Progenitor cell of endocrine pancreas (in vitro differentiated cells): ENCODE data around the gene CCBE1. TPM values are rescaled to one million over a fixed set of nuclear protein-coding genes. Genes with fewer than 3 reads are reported as not detected.

Experiments
- DNase-seq: peaks from one replicate; pipeline ENCODE4 v3.0.0; 2021; ENCODE audit warnings: low spot score; ENCODE audit not compliant: unreplicated experiment
- H3K27ac Mint-ChIP-seq: 2 replicates; pipeline ENCODE4 v1.8.0; 2021; ENCODE audit warnings: mild to moderate bottlenecking, moderate library complexity, mixed read lengths
- H3K27me3 Mint-ChIP-seq: 2 replicates; pipeline ENCODE4 v1.8.0; 2021; ENCODE audit warnings: mixed read lengths
- H3K36me3 Mint-ChIP-seq: 2 replicates; pipeline ENCODE4 v1.8.0; 2022; ENCODE audit warnings: mixed read lengths; ENCODE audit not compliant: insufficient read depth
- H3K4me1 Mint-ChIP-seq: 2 replicates; pipeline ENCODE4 v1.8.0; 2021; ENCODE audit warnings: low read depth, mixed read lengths
- H3K4me3 Mint-ChIP-seq: 2 replicates; pipeline ENCODE4 v1.8.0; 2021; ENCODE audit warnings: low read depth, mild to moderate bottlenecking, moderate library complexity, mixed read lengths
- H3K9me3 Mint-ChIP-seq: 2 replicates; pipeline ENCODE4 v1.8.0; 2021; ENCODE audit warnings: low read depth, mixed read lengths
- total RNA-seq: library from RNA; stranded (reverse); gene quantifications from 2 replicates; pipeline ENCODE4 v1.2.1, GENCODE V29; 2021
- TF ChIP-seq, protein P1 (sequence below): fragments of 200-600 bp; sonication (generic); IDR thresholded peaks from one replicate; pipeline ENCODE4 v1.5.0; 2021; ENCODE audit warnings: antibody characterized with exemption, mild to moderate bottlenecking; ENCODE audit not compliant: unreplicated experiment

Gene CCBE1
- total RNA-seq, 1 donor from 2014 or later = 1.2 TPM

DNA sequence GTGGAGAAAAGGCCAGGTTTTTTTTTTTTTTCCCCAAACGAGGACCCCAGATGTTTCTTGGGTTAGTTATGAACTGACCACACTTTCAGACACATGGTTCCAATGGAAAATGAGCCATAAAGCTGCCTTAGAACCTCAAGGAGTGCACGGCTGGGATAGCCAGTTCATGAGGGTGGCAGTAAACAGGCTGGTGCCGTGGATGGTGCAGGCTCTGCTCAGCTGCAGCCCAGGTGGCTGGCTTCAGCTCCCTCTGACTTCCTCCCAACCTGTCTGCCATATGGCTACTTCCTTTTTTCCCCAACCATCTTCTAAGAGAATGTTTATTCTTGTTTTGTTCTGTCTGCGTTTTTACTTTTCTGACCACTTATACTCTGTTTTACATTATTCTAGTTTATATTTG lies 228.4 kb downstream of the CCBE1 start:
- H3K27ac Mint-ChIP-seq = no peak overlapping the region
- H3K27me3 Mint-ChIP-seq = peaks cover 27% of the 10 kb centered on the region
- H3K4me1 Mint-ChIP-seq = no peaks in the 10 kb centered on the region
- H3K9me3 Mint-ChIP-seq = no peaks in the 10 kb centered on the region
- no peak overlapping the region for H3K4me3 Mint-ChIP-seq
- H3K36me3 Mint-ChIP-seq = no peaks in the 10 kb centered on the region
- DNase-seq = no peak
- TF ChIP-seq, protein P1, sequence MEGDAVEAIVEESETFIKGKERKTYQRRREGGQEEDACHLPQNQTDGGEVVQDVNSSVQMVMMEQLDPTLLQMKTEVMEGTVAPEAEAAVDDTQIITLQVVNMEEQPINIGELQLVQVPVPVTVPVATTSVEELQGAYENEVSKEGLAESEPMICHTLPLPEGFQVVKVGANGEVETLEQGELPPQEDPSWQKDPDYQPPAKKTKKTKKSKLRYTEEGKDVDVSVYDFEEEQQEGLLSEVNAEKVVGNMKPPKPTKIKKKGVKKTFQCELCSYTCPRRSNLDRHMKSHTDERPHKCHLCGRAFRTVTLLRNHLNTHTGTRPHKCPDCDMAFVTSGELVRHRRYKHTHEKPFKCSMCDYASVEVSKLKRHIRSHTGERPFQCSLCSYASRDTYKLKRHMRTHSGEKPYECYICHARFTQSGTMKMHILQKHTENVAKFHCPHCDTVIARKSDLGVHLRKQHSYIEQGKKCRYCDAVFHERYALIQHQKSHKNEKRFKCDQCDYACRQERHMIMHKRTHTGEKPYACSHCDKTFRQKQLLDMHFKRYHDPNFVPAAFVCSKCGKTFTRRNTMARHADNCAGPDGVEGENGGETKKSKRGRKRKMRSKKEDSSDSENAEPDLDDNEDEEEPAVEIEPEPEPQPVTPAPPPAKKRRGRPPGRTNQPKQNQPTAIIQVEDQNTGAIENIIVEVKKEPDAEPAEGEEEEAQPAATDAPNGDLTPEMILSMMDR = no peak

DNA sequence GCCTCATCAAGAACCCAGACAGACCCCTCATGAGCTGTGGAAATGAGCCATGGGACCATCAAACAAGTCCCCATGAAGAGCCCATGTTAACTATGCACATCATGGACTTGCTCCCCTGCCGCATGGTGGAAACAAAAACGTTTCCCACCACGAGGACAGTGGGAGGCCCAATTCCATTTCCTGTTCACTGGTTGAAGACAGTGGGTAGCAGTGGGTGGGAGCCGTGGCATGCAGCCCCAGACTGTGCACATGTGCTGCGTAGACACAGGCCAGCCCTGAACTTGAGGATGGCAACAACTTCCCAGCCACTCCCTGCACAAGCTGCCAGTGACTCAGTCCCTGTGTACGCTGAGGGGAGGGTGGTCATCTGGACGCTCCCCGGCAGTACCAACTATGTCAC lies 229.7 kb downstream of the CCBE1 start:
- H3K27ac Mint-ChIP-seq = no peak overlapping the region

DNA sequence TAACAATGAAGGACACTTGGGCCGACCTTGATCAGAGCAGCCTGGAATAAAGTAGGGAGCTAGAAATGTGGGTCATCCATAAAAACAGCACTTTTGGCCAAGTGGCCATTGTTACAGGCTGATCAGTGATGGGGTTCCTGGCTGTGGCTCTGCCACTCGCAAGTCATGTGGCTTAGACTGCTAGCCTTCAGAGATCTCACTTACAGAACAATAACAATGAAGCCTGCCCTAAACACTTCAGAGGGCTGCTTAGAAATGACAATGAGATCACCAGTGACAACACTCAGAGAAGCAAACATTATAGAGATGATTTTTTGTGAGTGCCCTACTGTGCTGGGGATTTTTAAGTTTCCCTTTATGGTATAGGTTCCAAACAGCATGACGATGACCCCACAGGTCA lies 230.2 kb downstream of the CCBE1 start:
- Mint-ChIP-seq H3K27ac (no peak overlapping the region), H3K4me3 (no peak overlapping the region), H3K4me1 (no peaks in the 10 kb centered on the region), H3K27me3 (peaks cover 16% of the 10 kb centered on the region), H3K9me3 (no peaks in the 10 kb centered on the region), H3K36me3 (no peaks in the 10 kb centered on the region)
- TF ChIP-seq, protein P1 = no peak
- DNase-seq = no peak

More for the DNA sequence above, 229.7 kb downstream of the CCBE1 start:
- DNase-seq = no peak
- Mint-ChIP-seq H3K4me3 (no peak overlapping the region), H3K4me1 (no peaks in the 10 kb centered on the region), H3K27me3 (peaks cover 21% of the 10 kb centered on the region), H3K36me3 (no peaks in the 10 kb centered on the region), H3K9me3 (no peaks in the 10 kb centered on the region)
- TF ChIP-seq, protein P1 = no peak

DNA sequence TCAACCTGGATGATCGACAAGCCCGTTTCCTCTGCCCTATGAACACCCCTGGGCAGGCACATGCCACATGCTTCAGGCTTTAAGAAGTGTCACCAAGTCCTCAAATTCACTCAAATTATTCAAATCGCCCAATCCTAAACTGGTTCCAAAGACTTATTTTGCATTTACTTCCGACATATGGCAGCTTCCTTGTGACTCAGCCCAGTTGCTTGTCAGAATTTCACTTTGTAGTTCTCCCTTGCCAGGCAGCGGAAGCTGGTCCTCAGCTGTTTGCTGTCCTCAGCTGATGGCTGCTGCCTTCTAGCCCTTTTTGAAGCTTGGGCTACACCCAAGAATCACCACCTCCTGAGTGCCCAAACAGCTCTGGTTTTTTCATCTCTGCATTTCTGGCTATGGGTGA lies 232.7 kb downstream of the CCBE1 start:
- H3K4me1 Mint-ChIP-seq = peaks cover 14% of the 10 kb centered on the region

GRCh38 chr18:59461171-59461570 lies 236.1 kb downstream of the CCBE1 start:
- DNase-seq = no peak
- TF ChIP-seq, protein P1 = no peak
- Mint-ChIP-seq H3K27ac (no peak overlapping the region), H3K4me3 (no peak overlapping the region), H3K36me3 (no peaks in the 10 kb centered on the region), H3K27me3 (peaks cover 29% of the 10 kb centered on the region), H3K9me3 (no peaks in the 10 kb centered on the region), H3K4me1 (peaks cover 16% of the 10 kb centered on the region)

More for the DNA sequence above, 232.7 kb downstream of the CCBE1 start:
- TF ChIP-seq, protein P1 = no peak
- Mint-ChIP-seq H3K27me3 (peaks cover 9% of the 10 kb centered on the region), H3K4me3 (no peak overlapping the region), H3K36me3 (no peaks in the 10 kb centered on the region), H3K27ac (no peak overlapping the region), H3K9me3 (no peaks in the 10 kb centered on the region)
- no peak for DNase-seq
